Lung (tissue), 12 donors: ENCODE measurements around the gene ARHGEF25. TPM values are rescaled to one million over a fixed set of nuclear protein-coding genes. Genes with fewer than 3 reads are reported as not detected.

Experiments
- ATAC-seq: fragments of 200-7000 bp; cut with Tn5 transposase; one replicate; pipeline ENCODE4 v1.9.1; 2020; ENCODE audit warnings: moderate number of reproducible peaks; ENCODE audit not compliant: insufficient read depth, low FRiP score
- DNase-seq, 3 donors: peaks; one replicate each; pipeline ENCODE4 v3.0.0-alpha.2; 2013 to 2017
- H3K27ac ChIP-seq, 2 donors: one replicate each; pipeline ENCODE4 v1.5.1; 2013; ENCODE audit warnings: mild to moderate bottlenecking in 2 of 2, moderate library complexity in 2 of 2, control low read depth in 1 of 2, inconsistent platforms in 1 of 2, low read depth in 1 of 2, low read length in 1 of 2
- H3K27me3 ChIP-seq, 3 donors: one replicate each; pipeline ENCODE4 v1.5.1; 2013; ENCODE audit warnings: low read length in 2 of 3; ENCODE audit not compliant: control insufficient read depth in 3 of 3, insufficient read depth in 3 of 3
- H3K36me3 ChIP-seq, 4 donors: one replicate each; pipeline ENCODE4 v1.5.1; 2013; ENCODE audit warnings: low read length in 4 of 4, mild to moderate bottlenecking in 1 of 4, moderate library complexity in 1 of 4; ENCODE audit not compliant: control insufficient read depth in 4 of 4, insufficient read depth in 4 of 4
- H3K4me1 ChIP-seq, 5 donors: one replicate each; pipeline ENCODE4 v1.5.1; 2013; ENCODE audit warnings: low read length in 5 of 5, mild to moderate bottlenecking in 2 of 5, moderate library complexity in 1 of 5; ENCODE audit not compliant: control insufficient read depth in 5 of 5, insufficient read depth in 5 of 5
- H3K4me3 ChIP-seq: one replicate; pipeline ENCODE4 v1.5.1; 2013; ENCODE audit warnings: mild to moderate bottlenecking, control low read depth, moderate library complexity
- H3K9ac ChIP-seq, 2 donors: one replicate each; pipeline ENCODE4 v1.5.1; 2013; ENCODE audit warnings: low read length in 2 of 2, control low read depth in 1 of 2; ENCODE audit not compliant: insufficient read depth in 1 of 2
- H3K9me3 ChIP-seq, 4 donors: one replicate each; pipeline ENCODE4 v1.5.1; 2013; ENCODE audit warnings: low read length in 3 of 4, mild to moderate bottlenecking in 1 of 4, moderate library complexity in 1 of 4; ENCODE audit not compliant: control insufficient read depth in 4 of 4, insufficient read depth in 3 of 4
- CTCF ChIP-seq: IDR thresholded peaks from 2 replicates; pipeline ENCODE4 v1.5.1; 2012; ENCODE audit warnings: mild to moderate bottlenecking; ENCODE audit errors: control extremely low read depth, extremely low read depth
- WGBS, 2 donors: extraction: QIAGEN DNeasy Blood & Tissue Kit; methylation state at CpG; one replicate each; pipeline ENCODE4 v1.1.7; 2013; 5-methylcytosine and 5-hydroxymethylcytosine counted together
- polyA plus RNA-seq, 2 donors: library from polyadenylated mRNA; stranded (reverse); fragments of 200-250 nt; gene quantifications; one replicate each; pipeline ENCODE4 v1.2.1, GENCODE V29; 2013
- total RNA-seq, 2 donors: library from RNA; depleted of rRNA in 1 of 2; stranded (reverse); fragments of >200 nt in 1 of 2; gene quantifications; one replicate each; pipeline ENCODE4 v1.2.1, GENCODE V29; 2014 to 2021
- donor health status: control.
- donor health status: control.
- donor health status: Bipolar disorder and iron deficiency.
- donor health status: healthy.
- donor health status: DM: yes; HTN: yes; CAD: no.

Gene ARHGEF25
- total and polyA plus RNA-seq, 4 donors, result 7.8 to 23.0 (median 11.3) TPM

- Histone ChIP-seq H3K9ac (no peak overlapping the region), H3K9me3 (no peaks in the 10 kb centered on the region), H3K27ac (no peak overlapping the region), H3K4me1 (peaks cover 5 to 36% (median 9%) of the 10 kb centered on the region in 5 donors), H3K4me3 (no peak overlapping the region), H3K36me3 (peaks cover under 1 to 16% (median 10%) of the 10 kb centered on the region in 4 donors), H3K27me3 (no peaks in the 10 kb centered on the region)
- DNase-seq (no peak), ATAC-seq (no peak)
- WGBS, 2 donors, result 82 to 85% methylated on average over 4 of the region's 4 CpGs
- no peak for TF ChIP-seq CTCF
Measured at GRCh38 chr12:57605811-57606311, 5.4 kb upstream of the ARHGEF25 start.

- DNase-seq (no peak), ATAC-seq (no peak)
- H3K36me3 ChIP-seq, result peaks cover 0 to 12% (median 10%) of the 10 kb centered on the region in 4 donors
- H3K27ac ChIP-seq, result no peak overlapping the region
- H3K27me3 ChIP-seq, result no peaks in the 10 kb centered on the region
- H3K9ac ChIP-seq, result no peak overlapping the region
- no peaks in the 10 kb centered on the region for H3K9me3 ChIP-seq
- 67 to 81% methylated on average over 2 of the region's 2 CpGs for WGBS, 2 donors
- no peak overlapping the region for H3K4me3 ChIP-seq
- peaks cover 5 to 38% (median 10%) of the 10 kb centered on the region in 5 donors for H3K4me1 ChIP-seq
- no peak for TF ChIP-seq CTCF
Measured at GRCh38 chr12:57606399-57606798, 4.8 kb upstream of the ARHGEF25 start.

GRCh38 chr12:57606821-57607220, 4.4 kb upstream of the ARHGEF25 start:
- Histone ChIP-seq H3K9me3 (no peaks in the 10 kb centered on the region), H3K4me3 (no peak overlapping the region), H3K27me3 (no peaks in the 10 kb centered on the region), H3K4me1 (peaks cover 5 to 38% (median 10%) of the 10 kb centered on the region in 5 donors), H3K36me3 (peaks cover 0 to 10% (median 8%) of the 10 kb centered on the region in 4 donors), H3K9ac (no peak overlapping the region), H3K27ac (no peak overlapping the region)
- 95% methylated on average over 11 of the region's 11 CpGs for WGBS, 2 donors
- DNase-seq (no peak), ATAC-seq (no peak)
- no peak for TF ChIP-seq CTCF
